Psoas muscle (tissue), 8 donors: ENCODE results near the gene ADISSP. TPM values are rescaled to one million over a fixed set of nuclear protein-coding genes. Genes with fewer than 3 reads are reported as not detected.

Source experiments
- ATAC-seq, 4 donors: fragments of 200-7000 bp; cut with Tn5 transposase; one replicate each; pipeline ENCODE4 v1.9.1; 2020; ENCODE audit warnings: moderate library complexity in 3 of 4, mild to moderate bottlenecking in 2 of 4
- DNase-seq, 2 donors: peaks; one replicate each; pipeline ENCODE4 v3.0.0-alpha.2; 2020
- H3K27ac ChIP-seq: fragments of 200-600 bp; one replicate; pipeline ENCODE4 v1.8.0; 2022
- H3K27me3 ChIP-seq, 3 donors: fragments of 200-600 bp in 1 of 3; one replicate each; pipeline versions ENCODE4 v1.6.1 to v1.8.0; 2013 to 2022; ENCODE audit warnings: low read length in 2 of 3, mild to moderate bottlenecking in 2 of 3, moderate library complexity in 1 of 3; ENCODE audit not compliant: insufficient read depth in 3 of 3
- H3K36me3 ChIP-seq, 2 donors: fragments of 200-600 bp in 1 of 2; one replicate each; pipeline versions ENCODE4 v1.6.1 to v1.8.0; 2013 to 2022; ENCODE audit warnings: low read depth in 1 of 2, mild to moderate bottlenecking in 1 of 2, moderate library complexity in 1 of 2; ENCODE audit not compliant: insufficient read depth in 1 of 2
- H3K4me1 ChIP-seq: fragments of 200-600 bp; one replicate; pipeline ENCODE4 v1.8.0; 2022
- H3K4me3 ChIP-seq: fragments of 200-600 bp; one replicate; pipeline ENCODE4 v1.8.0; 2022; ENCODE audit warnings: mild to moderate bottlenecking
- H3K9me3 ChIP-seq: fragments of 200-600 bp; one replicate; pipeline ENCODE4 v1.8.0; 2022
- WGBS, 3 donors: extraction: QIAGEN DNeasy Blood & Tissue Kit; methylation state at CpG; one replicate each; pipeline versions ENCODE4 v1.1.6 to v1.1.7; 2013; 5-methylcytosine and 5-hydroxymethylcytosine counted together
- intact Hi-C, 2 donors: fragments of 100-400 bp; cut with DNase I; formaldehyde crosslinking; loops; one replicate each; pipeline versions ENCODE4 v1.11.0 to v1.14.2; 2022
- polyA plus RNA-seq, 3 donors: library from polyadenylated mRNA; stranded (reverse); fragments of 200-250 nt; gene quantifications; one replicate each; pipeline ENCODE4 v1.2.3, GENCODE V29; 2013
- total RNA-seq, 4 donors: library from RNA; stranded (reverse); fragmentation: NEBNext Ultra II Directional in 2 of 4; extraction: Animal tissue kit (Norgen Biotek cat#: 25700) in 2 of 4; gene quantifications; one replicate each; pipeline versions ENCODE4 v1.2.1 to v1.2.4, GENCODE V29; 2021 to 2023
- TF ChIP-seq, protein P1 (sequence below): fragments of 200-600 bp; IDR thresholded peaks from one replicate; pipeline ENCODE4 v1.8.0; 2022; ENCODE audit warnings: antibody characterized with exemption
- donor health status: healthy with polysubstance abuse.
- donor health status: DM: no; HTN: no; CAD: no; lungs with moderate emphysema.
- donor health status: Bipolar disorder and iron deficiency.
- donor health status: healthy.
- donor health status: DM: yes; HTN: yes; CAD: no.
- donor health status: DM: no; HTN: no; CAD: no.
- donor health status: DM: no; HTN: no; CAD: no.
- donor health status: DM: yes; HTN: yes; CAD: no.

Gene ADISSP
- total and polyA plus RNA-seq, 7 donors = 10.7 to 24.7 (median 14.4) TPM

DNA sequence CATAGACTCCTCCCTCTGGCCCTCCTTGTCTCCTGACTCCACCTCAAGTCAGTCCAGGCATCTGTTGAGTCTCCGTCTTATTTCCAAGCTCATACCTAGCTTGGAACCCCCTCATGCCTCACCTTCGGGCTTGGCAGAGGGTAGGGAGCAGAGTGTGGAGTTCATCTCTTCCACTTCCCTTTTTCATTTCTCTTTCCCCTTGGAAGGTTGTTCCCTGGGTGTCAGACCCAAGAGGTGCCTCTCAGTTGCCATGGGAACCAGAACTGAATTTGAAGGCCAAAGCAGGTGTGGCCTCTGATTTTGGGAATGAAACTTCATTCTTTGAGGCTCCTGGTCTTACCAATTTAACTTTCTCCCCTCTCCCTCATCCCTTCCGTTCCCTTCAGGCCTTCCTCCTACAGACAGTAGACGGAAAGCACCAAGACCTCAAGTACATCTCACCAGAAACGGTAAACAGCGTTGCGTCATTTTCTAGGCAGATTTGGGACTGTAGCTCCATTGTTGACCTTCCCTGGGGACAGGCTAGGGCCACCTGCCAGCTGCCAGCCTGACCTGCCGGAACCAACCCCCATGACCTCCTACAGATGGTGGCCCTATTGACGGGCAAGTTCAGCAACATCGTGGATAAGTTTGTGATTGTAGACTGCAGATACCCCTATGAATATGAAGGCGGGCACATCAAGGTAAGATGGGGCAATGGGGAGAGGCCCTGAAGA, 35.1 kb upstream of the ADISSP start:
- H3K4me3 ChIP-seq = no peak overlapping the region
- intact Hi-C loops = no loop called here
- ATAC-seq (no peak), DNase-seq (peak in 1 of 2 donors; percentile 30)
- no peaks in the 10 kb centered on the region for H3K9me3 ChIP-seq
- H3K36me3 ChIP-seq = peaks cover 0 to 41% of the 10 kb centered on the region in 2 donors
- TF ChIP-seq, protein P1, sequence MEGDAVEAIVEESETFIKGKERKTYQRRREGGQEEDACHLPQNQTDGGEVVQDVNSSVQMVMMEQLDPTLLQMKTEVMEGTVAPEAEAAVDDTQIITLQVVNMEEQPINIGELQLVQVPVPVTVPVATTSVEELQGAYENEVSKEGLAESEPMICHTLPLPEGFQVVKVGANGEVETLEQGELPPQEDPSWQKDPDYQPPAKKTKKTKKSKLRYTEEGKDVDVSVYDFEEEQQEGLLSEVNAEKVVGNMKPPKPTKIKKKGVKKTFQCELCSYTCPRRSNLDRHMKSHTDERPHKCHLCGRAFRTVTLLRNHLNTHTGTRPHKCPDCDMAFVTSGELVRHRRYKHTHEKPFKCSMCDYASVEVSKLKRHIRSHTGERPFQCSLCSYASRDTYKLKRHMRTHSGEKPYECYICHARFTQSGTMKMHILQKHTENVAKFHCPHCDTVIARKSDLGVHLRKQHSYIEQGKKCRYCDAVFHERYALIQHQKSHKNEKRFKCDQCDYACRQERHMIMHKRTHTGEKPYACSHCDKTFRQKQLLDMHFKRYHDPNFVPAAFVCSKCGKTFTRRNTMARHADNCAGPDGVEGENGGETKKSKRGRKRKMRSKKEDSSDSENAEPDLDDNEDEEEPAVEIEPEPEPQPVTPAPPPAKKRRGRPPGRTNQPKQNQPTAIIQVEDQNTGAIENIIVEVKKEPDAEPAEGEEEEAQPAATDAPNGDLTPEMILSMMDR = no peak
- 68 to 82% (median 68%) methylated on average over 11 of the region's 11 CpGs for WGBS, 3 donors
- H3K4me1 ChIP-seq = peaks cover 21% of the 10 kb centered on the region
- H3K27ac ChIP-seq = no peak overlapping the region
- no peaks in the 10 kb centered on the region for H3K27me3 ChIP-seq

DNA sequence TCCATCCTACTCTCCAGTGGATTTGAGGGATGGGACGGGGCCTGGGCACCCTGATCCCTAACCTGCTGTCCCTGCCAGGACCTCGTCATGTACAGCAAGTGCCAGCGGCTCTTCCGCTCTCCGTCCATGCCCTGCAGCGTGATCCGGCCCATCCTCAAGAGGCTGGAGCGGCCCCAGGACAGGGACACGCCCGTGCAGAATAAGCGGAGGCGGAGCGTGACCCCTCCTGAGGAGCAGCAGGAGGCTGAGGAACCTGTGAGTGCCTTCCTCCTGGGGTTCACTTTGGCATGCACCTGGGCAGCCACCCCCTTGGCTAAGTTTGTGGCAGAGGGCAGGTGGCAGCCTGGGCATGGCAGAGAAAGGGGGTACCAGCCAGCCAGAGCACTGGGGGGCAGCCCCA, 34.3 kb upstream of the ADISSP start:
- intact Hi-C loops = no loop called here
- H3K27ac ChIP-seq = no peak overlapping the region
- no peak for ATAC-seq
- H3K4me3 ChIP-seq = no peak overlapping the region
- H3K36me3 ChIP-seq = peaks cover 0 to 41% of the 10 kb centered on the region in 2 donors
- TF ChIP-seq, protein P1 = no peak
- H3K27me3 ChIP-seq = no peaks in the 10 kb centered on the region
- H3K9me3 ChIP-seq = no peaks in the 10 kb centered on the region
- 71 to 95% (median 87%) methylated on average over 13 of the region's 13 CpGs for WGBS, 3 donors
- DNase-seq = peak in 1 of 2 donors; percentile 54
- H3K4me1 ChIP-seq = peaks cover 18% of the 10 kb centered on the region

DNA sequence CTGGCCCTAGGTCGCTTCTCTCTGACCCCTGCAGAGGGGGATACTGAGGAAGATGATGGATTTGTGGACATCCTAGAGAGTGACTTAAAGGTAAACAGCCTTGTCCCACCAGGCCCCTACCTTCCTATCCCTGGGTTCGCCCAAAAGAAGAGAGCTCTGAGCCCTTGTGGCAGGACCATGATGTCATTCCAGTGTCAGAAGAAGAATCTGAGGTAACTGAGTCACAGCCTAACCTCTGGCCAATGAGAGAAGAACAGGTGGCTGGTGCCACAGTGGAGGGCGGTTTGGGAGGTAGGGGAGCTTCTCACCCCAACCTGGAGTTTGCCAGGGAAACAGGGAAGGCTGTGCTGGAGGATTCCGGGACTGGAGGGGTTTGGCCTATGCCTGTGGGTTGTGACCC, 33.7 kb upstream of the ADISSP start:
- DNase-seq (no peak), ATAC-seq (no peak)
- TF ChIP-seq, protein P1 = no peak
- Histone ChIP-seq H3K4me3 (no peak overlapping the region), H3K36me3 (peaks cover 0 to 41% of the 10 kb centered on the region in 2 donors), H3K4me1 (peaks cover 14% of the 10 kb centered on the region), H3K9me3 (no peaks in the 10 kb centered on the region), H3K27me3 (no peaks in the 10 kb centered on the region), H3K27ac (no peak overlapping the region)
- intact Hi-C loops = no loop called here
- 92 to 96% (median 94%) methylated on average over 4 of the region's 4 CpGs for WGBS, 3 donors

DNA sequence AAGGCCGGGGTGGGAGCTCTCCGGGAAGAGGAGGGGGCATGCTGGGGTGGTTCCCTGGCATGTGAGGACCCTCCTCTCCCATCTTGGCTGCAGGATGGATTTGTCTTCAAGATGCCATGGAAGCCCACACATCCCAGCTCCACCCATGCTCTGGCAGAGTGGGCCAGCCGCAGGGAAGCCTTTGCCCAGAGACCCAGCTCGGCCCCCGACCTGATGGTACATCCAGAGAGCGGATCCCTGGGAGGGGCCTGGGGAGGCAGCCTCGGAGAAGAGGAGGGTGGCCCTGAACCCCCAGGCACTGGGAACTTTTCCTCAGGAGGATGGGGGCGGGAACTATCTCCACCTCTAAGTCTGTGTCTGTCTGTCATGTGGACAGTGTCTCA, 33.3 kb upstream of the ADISSP start:
- H3K36me3 ChIP-seq = peaks cover 0 to 41% of the 10 kb centered on the region in 2 donors
- DNase-seq = peak in 1 of 2 donors; percentile 26

More for the DNA sequence above, 33.3 kb upstream of the ADISSP start:
- Histone ChIP-seq H3K27me3 (no peaks in the 10 kb centered on the region), H3K9me3 (no peaks in the 10 kb centered on the region), H3K4me3 (no peak overlapping the region), H3K27ac (no peak overlapping the region), H3K4me1 (peaks cover 9% of the 10 kb centered on the region)
- TF ChIP-seq, protein P1 = no peak
- WGBS, 3 donors = 88 to 95% (median 94%) methylated on average over 8 of the region's 8 CpGs
- no peak for ATAC-seq
- intact Hi-C loops = no loop called here
